Tibial nerve (tissue), 4 donors: ENCODE measurements around the gene CSNK1G1.

ENCODE experiments used
- EP300 ChIP-seq, 2 donors: sonication (generic); formaldehyde crosslinking; IDR thresholded peaks; one replicate each; pipeline ENCODE4 v1.6.1; 2017; ENCODE audit warnings: antibody characterized with exemption in 2 of 2, mild to moderate bottlenecking in 1 of 2
- POLR2A ChIP-seq, 2 donors: fragments of 450-650 bp; IDR thresholded peaks; one replicate each; pipeline ENCODE4 v1.6.1; 2017; ENCODE audit warnings: antibody characterized with exemption in 2 of 2, mild to moderate bottlenecking in 2 of 2, moderate library complexity in 2 of 2
- TF ChIP-seq, protein P1 (sequence below), 5 experiments: fragments of 200-600 bp in 3 of 5; fragments of 450-650 bp in 2 of 5; sonication (generic) in 3 of 5; IDR thresholded peaks; one replicate each; pipeline ENCODE4 v1.5.1; 2016 to 2019; ENCODE audit warnings: antibody characterized with exemption in 5 of 5, mild to moderate bottlenecking in 3 of 5, moderate library complexity in 2 of 5

DNA sequence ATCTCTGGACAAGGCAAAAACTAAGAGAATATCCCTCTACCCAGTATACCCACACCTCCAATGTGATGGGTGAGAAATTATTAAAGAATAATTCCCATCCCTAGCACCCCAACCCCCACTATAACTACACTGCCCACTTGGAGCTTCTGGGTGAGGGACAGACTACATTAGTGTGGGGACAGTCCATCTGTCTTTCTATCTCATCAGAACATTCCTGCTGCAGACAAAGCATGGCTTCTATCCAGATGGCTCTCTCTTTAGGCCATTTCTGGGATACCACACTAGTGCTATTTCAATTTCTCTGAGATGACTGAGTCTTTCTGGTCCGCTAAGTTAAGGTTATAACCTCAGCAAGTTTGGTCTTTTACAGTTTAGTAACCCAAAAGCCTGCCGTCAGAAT is 6.6 kb downstream of the CSNK1G1 start:
- TF ChIP-seq POLR2A (IDR thresholded peaks at IDR 0.05) (no peak), EP300 (IDR thresholded peaks at IDR 0.05) (no peak)
- TF ChIP-seq, protein P1, sequence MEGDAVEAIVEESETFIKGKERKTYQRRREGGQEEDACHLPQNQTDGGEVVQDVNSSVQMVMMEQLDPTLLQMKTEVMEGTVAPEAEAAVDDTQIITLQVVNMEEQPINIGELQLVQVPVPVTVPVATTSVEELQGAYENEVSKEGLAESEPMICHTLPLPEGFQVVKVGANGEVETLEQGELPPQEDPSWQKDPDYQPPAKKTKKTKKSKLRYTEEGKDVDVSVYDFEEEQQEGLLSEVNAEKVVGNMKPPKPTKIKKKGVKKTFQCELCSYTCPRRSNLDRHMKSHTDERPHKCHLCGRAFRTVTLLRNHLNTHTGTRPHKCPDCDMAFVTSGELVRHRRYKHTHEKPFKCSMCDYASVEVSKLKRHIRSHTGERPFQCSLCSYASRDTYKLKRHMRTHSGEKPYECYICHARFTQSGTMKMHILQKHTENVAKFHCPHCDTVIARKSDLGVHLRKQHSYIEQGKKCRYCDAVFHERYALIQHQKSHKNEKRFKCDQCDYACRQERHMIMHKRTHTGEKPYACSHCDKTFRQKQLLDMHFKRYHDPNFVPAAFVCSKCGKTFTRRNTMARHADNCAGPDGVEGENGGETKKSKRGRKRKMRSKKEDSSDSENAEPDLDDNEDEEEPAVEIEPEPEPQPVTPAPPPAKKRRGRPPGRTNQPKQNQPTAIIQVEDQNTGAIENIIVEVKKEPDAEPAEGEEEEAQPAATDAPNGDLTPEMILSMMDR (IDR thresholded peaks at IDR 0.05) = no peak
